Spinal cord (tissue), 10 donors: ENCODE data around the gene SLC24A2. TPM values are rescaled to one million over a fixed set of nuclear protein-coding genes. Genes with fewer than 3 reads are reported as not detected.

ENCODE experiments used
- DNase-seq, 6 donors: peaks; one replicate each; pipeline versions ENCODE4 v3.0.0 to v3.0.0-alpha.2; 2013 to 2015; ENCODE audit warnings: low spot score in 6 of 6, low read depth in 4 of 6
- H3K27ac ChIP-seq: one replicate; pipeline ENCODE4 v1.5.1; 2013; ENCODE audit warnings: low read depth, low read length, control low read depth
- H3K27me3 ChIP-seq: one replicate; pipeline ENCODE4 v1.6.1; 2013; ENCODE audit warnings: low read length; ENCODE audit not compliant: control insufficient read depth, insufficient read depth
- H3K36me3 ChIP-seq: one replicate; pipeline ENCODE4 v1.6.1; 2013; ENCODE audit warnings: low read length; ENCODE audit not compliant: control insufficient read depth, insufficient read depth
- H3K4me1 ChIP-seq: one replicate; pipeline ENCODE4 v1.6.1; 2013; ENCODE audit warnings: low read length; ENCODE audit not compliant: control insufficient read depth, insufficient read depth
- H3K4me3 ChIP-seq: one replicate; pipeline ENCODE4 v1.5.1; 2013; ENCODE audit warnings: low read depth, low read length, control low read depth
- H3K9me3 ChIP-seq: one replicate; pipeline ENCODE4 v1.6.1; 2013; ENCODE audit warnings: low read length; ENCODE audit not compliant: control insufficient read depth, insufficient read depth
- WGBS: methylation state at CpG from one replicate; pipeline ENCODE4 v1.1.5; 2013; ENCODE audit warnings: missing lambda C conversion rate; ENCODE audit not compliant: insufficient coverage; 5-methylcytosine and 5-hydroxymethylcytosine counted together
- polyA plus RNA-seq, 2 donors: library from polyadenylated mRNA; unstranded; fragments of 120-200 nt; gene quantifications; one replicate each; pipeline ENCODE4 v1.2.1, GENCODE V29; 2013; ENCODE audit not compliant: insufficient read length in 2 of 2
- total RNA-seq, 2 donors: library from RNA; depleted of rRNA in 1 of 2; stranded (reverse); fragments of 120-200 nt in 1 of 2; fragments of >200 nt in 1 of 2; gene quantifications; one replicate each; pipeline versions ENCODE4 v1.2.3 to v1.2.4, GENCODE V29; 2013 to 2014
- donor health status: healthy.

SLC24A2 gene
- total and polyA plus RNA-seq, 4 donors = 6.8 to 35.7 (median 12.2) TPM

DNA sequence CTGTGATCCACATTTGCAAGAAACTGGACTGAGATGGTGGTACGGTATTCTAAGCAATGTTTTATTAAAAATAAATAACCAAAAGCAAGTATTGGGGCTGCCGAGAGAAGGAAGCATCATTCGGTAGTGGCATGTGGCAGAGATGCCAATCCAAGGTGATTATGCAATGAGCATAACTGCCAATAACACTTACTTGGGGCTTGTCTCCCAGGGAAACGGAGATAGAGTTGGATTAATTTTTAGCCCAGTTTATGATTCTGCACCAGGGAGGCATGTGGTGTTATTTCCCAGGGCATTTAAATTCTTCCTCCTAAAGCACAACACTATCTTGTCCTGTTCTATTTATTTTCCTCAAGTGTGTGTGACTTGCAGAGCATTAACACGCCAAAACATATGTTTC is 17.9 kb downstream of the SLC24A2 start:
- H3K9me3 ChIP-seq = no peaks in the 10 kb centered on the region
- no peak overlapping the region for H3K27ac ChIP-seq
- 65% methylated on average over 2 of the region's 5 CpGs for WGBS
- no peaks in the 10 kb centered on the region for H3K4me1 ChIP-seq
- no peak overlapping the region for H3K4me3 ChIP-seq
- H3K27me3 ChIP-seq = no peaks in the 10 kb centered on the region
- no peak for DNase-seq
- no peaks in the 10 kb centered on the region for H3K36me3 ChIP-seq

DNA sequence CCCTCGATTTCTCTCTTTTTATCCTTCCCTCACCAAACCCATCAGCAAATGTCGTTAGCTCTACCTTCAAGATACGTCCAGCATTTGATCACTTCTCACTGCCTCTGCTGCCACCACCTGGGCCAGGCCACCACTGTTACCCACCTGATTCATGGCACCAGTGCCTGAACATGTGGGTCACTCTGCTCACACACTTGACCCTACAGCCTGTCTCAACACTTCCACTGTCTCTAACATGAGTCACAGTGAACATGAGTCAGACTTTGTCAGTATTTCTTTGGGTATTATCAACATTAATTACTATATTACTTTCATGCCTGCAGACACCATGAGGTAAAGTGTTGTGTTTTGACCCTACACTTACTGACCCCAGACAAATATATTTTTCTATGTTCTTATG is 19.6 kb downstream of the SLC24A2 start:
- DNase-seq = no peak
- Histone ChIP-seq H3K9me3 (peaks cover 2% of the 10 kb centered on the region), H3K4me1 (no peaks in the 10 kb centered on the region), H3K36me3 (no peaks in the 10 kb centered on the region), H3K4me3 (no peak overlapping the region), H3K27ac (no peak overlapping the region), H3K27me3 (no peaks in the 10 kb centered on the region)
- 88% methylated on average over 3 of the region's 3 CpGs for WGBS

DNA sequence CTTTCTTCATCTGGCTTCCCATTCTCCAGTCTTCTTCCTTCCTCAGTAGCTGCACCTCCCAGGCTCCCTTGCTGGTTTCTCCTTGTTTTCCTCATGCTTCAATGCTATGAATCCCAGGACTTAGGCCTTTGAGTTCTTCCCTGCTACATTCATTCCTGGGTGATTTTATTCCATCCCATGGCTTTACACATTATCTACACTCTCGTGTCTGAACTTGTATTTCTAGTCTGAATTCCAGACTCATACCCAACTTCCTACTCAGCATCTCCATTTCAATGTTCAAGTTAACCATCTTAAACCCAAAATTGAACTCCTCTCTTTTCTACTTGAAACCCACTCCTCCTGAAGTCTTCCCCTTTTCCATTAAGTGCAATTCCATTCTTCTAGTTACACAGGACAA is 20.0 kb downstream of the SLC24A2 start:
- WGBS = 39% methylated on average over 1 of the region's 1 CpG
- H3K27me3 ChIP-seq = no peaks in the 10 kb centered on the region
- H3K36me3 ChIP-seq = no peaks in the 10 kb centered on the region
- no peak for DNase-seq
- peaks cover 2% of the 10 kb centered on the region for H3K9me3 ChIP-seq
- no peak overlapping the region for H3K27ac ChIP-seq
- H3K4me1 ChIP-seq = no peaks in the 10 kb centered on the region
- no peak overlapping the region for H3K4me3 ChIP-seq

DNA sequence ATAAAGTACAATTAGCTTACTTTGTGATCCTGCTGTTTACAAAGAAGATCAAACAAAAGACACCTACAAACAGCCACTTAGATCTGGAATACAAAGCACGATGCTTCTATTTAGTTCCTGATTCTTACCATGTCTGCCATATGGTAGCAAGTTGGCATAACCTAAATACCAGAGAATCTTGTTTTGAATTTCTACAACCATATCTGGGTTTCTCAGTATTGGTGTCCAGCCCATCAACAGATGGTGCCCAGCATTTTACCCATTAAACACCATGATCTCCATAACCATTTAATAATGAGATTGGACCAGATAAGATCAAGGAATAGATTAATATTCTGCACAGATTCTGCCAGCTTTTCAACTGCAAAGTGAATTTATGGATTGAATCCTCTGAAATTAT is 29.8 kb downstream of the SLC24A2 start:
- no peak overlapping the region for H3K4me3 ChIP-seq
- DNase-seq = no peak
- WGBS = 43% methylated on average over 1 of the region's 1 CpG
- peaks cover 5% of the 10 kb centered on the region for H3K4me1 ChIP-seq
- H3K27me3 ChIP-seq = no peaks in the 10 kb centered on the region
- H3K9me3 ChIP-seq = no peaks in the 10 kb centered on the region
- H3K27ac ChIP-seq = no peak overlapping the region
- no peaks in the 10 kb centered on the region for H3K36me3 ChIP-seq

DNA sequence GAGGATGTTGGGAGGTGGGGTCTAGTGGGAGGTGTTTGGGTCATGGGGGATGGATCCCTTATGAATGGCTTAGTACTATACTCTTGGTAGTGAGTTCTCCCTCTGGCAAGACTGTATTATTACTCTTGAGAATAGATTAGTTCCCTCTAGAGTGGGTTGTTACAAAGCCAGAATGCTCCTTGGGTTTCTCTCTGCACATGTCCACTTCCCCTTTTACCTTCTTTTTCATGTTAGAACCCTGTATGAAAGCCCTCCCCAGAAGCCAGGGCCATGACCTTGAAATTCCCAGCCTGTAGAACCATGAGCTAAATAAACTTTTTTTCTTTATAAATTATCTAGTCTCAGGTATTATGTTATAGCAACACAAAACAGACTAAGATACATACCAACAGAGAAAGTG is 31.1 kb downstream of the SLC24A2 start:
- Histone ChIP-seq H3K36me3 (no peaks in the 10 kb centered on the region), H3K27me3 (no peaks in the 10 kb centered on the region), H3K4me3 (no peak overlapping the region), H3K9me3 (no peaks in the 10 kb centered on the region), H3K27ac (no peak overlapping the region), H3K4me1 (peaks cover 6% of the 10 kb centered on the region)
- DNase-seq = no peak

DNA sequence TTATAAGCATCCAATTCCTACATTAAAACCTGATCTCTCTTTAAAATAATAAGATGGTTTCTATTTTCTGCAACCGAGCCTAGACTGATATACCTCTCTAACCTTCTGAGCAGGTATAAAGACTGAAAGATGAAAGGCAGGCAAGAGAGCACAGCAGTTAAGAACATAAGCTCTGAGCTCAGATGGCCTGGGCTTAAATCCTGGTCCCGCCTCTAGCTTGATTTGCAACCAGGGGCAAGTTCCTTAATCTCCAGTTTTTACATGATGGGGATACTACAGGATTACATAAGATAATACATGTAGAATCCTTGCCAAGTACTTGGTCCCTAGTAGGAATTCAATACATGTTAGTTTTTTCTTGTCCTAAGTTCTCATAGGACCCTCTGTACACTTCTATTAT is 33.9 kb downstream of the SLC24A2 start:
- Histone ChIP-seq H3K36me3 (no peaks in the 10 kb centered on the region), H3K4me1 (peaks cover 6% of the 10 kb centered on the region), H3K27me3 (no peaks in the 10 kb centered on the region), H3K27ac (no peak overlapping the region), H3K4me3 (no peak overlapping the region), H3K9me3 (no peaks in the 10 kb centered on the region)
- whole genome bisulfite sequencing = no CpG with 5 or more reads among the region's 2 CpGs
- DNase-seq = no peak

DNA sequence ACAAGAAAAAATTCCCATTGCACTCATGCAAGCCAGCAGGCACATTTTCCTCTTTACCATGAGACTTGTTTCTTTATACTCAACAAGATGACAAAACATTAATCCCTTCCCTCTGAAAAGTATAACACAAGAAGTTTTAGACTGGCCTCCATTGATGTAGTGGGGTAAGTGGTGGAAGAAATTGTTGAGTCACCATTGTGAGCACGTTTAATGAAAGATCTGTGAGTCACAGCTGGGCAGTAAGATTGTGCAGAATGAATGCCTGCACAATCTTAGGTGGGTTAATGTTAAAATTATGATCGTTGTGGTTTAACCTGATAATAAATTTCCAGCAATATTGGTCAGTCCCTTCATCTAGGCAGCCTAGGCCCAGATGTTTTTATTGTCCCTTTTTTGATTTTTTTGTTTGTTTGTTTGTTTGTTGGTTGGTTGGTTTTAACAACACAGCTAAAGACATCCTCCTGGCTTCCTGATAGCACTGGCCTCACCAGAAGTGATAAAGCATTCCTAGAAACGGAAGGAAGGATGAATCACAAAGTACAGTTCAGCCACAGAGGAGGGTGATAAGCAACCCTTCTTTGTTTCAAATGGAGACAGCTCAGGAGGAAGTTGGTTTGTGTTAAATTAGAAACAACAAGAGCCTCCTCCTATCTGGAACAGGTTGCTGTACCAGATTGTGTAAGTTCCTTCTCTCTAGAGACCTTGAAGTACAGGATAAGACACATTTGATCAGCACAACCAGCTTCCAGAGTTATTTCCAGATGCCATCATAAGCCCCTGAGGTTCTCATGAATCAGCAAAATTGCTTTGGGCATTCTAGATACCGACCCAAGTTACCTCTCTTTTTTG is 40.3 kb downstream of the SLC24A2 start:
- 56% methylated on average over 1 of the region's 4 CpGs for WGBS
- H3K27ac ChIP-seq = no peak overlapping the region
- no peaks in the 10 kb centered on the region for H3K36me3 ChIP-seq

DNA sequence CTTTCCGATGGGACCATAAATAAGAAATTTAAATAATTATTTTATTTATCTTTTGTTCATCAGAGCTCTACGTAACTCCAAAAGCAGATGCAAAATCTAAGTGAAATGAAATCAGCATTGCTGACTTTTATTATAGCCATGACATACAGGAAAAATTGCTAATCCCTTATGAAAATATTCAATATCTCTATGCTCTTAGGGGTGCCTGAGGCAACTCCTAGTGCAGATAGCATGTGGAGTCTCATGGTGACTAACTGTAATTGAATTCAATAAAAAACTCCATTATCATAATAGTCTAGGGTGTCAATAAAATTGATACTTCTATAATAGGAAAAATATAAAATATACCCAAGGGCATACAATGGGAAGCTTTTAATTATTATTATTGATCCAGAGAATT is 42.6 kb downstream of the SLC24A2 start:
- no peak overlapping the region for H3K4me3 ChIP-seq
- H3K27me3 ChIP-seq = no peaks in the 10 kb centered on the region
- DNase-seq = no peak
- H3K27ac ChIP-seq = no peak overlapping the region
- H3K4me1 ChIP-seq = no peaks in the 10 kb centered on the region
- H3K36me3 ChIP-seq = no peaks in the 10 kb centered on the region
- no peaks in the 10 kb centered on the region for H3K9me3 ChIP-seq
- no CpG with 5 or more reads among the region's 2 CpGs for WGBS

More for the DNA sequence above, 40.3 kb downstream of the SLC24A2 start:
- H3K27me3 ChIP-seq = no peaks in the 10 kb centered on the region
- H3K9me3 ChIP-seq = no peaks in the 10 kb centered on the region
- no peaks in the 10 kb centered on the region for H3K4me1 ChIP-seq
- H3K4me3 ChIP-seq = no peak overlapping the region
- no peak for DNase-seq

DNA sequence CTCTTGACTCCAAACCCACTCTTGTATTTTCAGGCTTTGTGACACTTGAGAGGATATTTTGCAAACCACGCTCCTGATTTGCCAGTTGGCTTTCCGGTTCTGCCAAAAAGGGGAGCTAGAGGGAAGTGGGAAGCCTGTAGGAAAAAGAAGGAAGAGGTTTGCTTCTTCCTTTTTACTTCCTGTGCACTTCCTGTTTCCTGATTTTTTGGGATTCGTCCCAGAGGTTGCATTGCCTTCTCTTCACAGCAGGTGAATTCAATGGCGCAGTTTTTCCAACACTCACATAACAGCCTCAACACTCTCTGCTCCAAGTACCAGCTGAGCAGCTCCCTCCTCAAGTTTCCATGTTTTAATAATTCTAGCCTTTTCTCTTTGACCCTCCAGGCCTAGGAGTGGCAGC is 47.7 kb downstream of the SLC24A2 start:
- no peak for DNase-seq
- no peaks in the 10 kb centered on the region for H3K4me1 ChIP-seq
- H3K27me3 ChIP-seq = no peaks in the 10 kb centered on the region
- H3K4me3 ChIP-seq = no peak overlapping the region
- no peaks in the 10 kb centered on the region for H3K36me3 ChIP-seq
- WGBS = 82% methylated on average over 3 of the region's 4 CpGs
- H3K9me3 ChIP-seq = no peaks in the 10 kb centered on the region
- H3K27ac ChIP-seq = no peak overlapping the region
